PC-9 (cell line): ENCODE data around the gene TNN.

Experiments
- EZH2 ChIP-seq: fragments of 200-600 bp; sonication (generic); IDR thresholded peaks from 2 replicates; pipeline ENCODE4 v1.8.0; 2017; ENCODE audit warnings: antibody characterized with exemption, low read depth
- TF ChIP-seq, protein P1 (sequence below): fragments of 200-600 bp; sonication (generic); conservative IDR thresholded peaks from 2 replicates; pipeline ENCODE4 v1.6.1; 2017; ENCODE audit warnings: mixed run types, antibody characterized with exemption, mild to moderate bottlenecking, moderate library complexity

DNA sequence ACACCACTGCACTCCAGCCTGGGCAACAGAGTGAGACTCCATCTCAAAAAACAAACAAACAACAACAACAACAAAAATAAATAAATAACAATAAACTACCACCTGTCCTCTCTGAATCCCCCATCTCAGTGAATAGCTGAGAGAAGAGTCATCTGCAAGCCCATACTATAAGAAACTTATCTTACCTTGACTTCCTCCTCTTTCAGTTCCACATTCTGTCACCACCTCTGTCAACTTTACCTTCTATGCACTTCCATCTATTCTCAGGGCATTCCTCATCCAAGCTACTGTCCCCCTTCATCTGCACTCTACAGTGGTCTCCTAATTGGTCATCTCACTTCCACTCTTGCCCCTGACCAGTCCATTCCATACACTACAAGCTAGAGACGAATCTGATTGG, 66.9 kb downstream of the TNN start:
- TF ChIP-seq, protein P1, sequence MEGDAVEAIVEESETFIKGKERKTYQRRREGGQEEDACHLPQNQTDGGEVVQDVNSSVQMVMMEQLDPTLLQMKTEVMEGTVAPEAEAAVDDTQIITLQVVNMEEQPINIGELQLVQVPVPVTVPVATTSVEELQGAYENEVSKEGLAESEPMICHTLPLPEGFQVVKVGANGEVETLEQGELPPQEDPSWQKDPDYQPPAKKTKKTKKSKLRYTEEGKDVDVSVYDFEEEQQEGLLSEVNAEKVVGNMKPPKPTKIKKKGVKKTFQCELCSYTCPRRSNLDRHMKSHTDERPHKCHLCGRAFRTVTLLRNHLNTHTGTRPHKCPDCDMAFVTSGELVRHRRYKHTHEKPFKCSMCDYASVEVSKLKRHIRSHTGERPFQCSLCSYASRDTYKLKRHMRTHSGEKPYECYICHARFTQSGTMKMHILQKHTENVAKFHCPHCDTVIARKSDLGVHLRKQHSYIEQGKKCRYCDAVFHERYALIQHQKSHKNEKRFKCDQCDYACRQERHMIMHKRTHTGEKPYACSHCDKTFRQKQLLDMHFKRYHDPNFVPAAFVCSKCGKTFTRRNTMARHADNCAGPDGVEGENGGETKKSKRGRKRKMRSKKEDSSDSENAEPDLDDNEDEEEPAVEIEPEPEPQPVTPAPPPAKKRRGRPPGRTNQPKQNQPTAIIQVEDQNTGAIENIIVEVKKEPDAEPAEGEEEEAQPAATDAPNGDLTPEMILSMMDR: no peak
- no peak for TF ChIP-seq EZH2
